GM20000 (cell line): ENCODE measurements around the gene NAGK.

Experiments
- DNase-seq: peaks from one replicate; pipeline ENCODE4 v3.0.0; 2012; ENCODE audit warnings: low spot score
- TF ChIP-seq, protein P1 (sequence below): IDR thresholded peaks from 2 replicates; pipeline ENCODE4 v1.5.1; 2012; ENCODE audit warnings: mild to moderate bottlenecking, control low read depth; ENCODE audit errors: extremely low read depth, missing control alignments

The NAGK gene

DNA sequence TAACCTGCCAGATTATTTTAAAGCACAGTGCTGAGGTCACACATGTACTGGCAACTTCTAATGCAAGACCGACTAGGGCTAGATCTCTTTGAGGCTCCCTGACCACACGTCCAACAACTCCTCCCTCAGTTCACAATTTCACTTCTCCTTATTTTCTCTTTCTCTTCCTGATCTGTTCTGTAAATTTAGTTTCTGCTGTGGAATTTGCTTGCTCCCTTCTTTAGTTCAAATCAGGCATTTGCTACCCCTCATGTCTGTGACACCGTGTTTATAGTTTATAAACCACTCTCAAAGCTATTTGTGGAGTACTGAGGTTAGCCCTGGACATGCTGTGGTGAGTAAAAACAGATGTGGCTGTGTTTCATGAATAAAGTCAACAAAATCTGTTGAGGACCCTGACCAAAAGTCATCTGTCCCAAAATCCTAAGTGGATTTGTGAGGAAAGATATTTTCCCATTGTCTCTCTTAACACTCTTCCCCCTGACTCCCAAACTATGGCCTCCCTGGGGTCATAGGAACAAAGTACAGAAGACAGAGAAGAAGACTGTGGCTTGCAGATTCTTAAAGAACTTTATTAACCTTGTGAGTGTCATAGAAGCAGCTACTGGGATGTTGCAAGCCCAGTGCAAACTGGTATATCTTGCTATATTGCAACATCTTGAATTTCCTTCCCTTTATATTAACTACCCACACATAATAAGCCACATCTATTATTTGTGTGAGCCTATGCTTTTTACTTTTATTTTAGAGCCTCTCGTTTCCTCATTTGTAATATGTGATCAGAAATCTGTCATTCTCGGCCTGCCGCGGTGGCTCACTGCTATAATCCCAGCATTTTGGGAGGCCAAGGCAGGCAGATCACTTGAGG, 3.5 kb upstream of the NAGK start:
- TF ChIP-seq, protein P1, sequence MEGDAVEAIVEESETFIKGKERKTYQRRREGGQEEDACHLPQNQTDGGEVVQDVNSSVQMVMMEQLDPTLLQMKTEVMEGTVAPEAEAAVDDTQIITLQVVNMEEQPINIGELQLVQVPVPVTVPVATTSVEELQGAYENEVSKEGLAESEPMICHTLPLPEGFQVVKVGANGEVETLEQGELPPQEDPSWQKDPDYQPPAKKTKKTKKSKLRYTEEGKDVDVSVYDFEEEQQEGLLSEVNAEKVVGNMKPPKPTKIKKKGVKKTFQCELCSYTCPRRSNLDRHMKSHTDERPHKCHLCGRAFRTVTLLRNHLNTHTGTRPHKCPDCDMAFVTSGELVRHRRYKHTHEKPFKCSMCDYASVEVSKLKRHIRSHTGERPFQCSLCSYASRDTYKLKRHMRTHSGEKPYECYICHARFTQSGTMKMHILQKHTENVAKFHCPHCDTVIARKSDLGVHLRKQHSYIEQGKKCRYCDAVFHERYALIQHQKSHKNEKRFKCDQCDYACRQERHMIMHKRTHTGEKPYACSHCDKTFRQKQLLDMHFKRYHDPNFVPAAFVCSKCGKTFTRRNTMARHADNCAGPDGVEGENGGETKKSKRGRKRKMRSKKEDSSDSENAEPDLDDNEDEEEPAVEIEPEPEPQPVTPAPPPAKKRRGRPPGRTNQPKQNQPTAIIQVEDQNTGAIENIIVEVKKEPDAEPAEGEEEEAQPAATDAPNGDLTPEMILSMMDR: no peak
- DNase-seq: peak; percentile 38

DNA sequence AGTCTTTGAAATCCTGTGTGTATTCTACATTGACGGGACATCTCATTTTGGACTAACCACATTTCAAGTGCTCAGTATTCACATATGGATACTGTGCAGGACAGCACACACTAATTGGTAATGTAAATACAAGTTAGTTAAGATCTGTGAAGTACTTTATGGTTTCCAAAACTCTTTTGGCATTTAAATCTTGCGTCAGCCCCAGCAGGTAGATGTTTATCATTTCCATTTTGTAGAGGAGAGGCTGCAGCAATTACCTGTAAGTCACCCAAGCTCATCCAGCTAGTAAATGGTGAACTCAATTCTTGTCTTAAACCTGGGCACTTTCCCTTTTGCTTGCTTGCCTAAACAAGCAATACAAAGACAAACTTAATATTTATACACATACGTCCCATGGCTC, 1.6 kb upstream of the NAGK start:
- TF ChIP-seq, protein P1: no peak
- no peak for DNase-seq

DNA sequence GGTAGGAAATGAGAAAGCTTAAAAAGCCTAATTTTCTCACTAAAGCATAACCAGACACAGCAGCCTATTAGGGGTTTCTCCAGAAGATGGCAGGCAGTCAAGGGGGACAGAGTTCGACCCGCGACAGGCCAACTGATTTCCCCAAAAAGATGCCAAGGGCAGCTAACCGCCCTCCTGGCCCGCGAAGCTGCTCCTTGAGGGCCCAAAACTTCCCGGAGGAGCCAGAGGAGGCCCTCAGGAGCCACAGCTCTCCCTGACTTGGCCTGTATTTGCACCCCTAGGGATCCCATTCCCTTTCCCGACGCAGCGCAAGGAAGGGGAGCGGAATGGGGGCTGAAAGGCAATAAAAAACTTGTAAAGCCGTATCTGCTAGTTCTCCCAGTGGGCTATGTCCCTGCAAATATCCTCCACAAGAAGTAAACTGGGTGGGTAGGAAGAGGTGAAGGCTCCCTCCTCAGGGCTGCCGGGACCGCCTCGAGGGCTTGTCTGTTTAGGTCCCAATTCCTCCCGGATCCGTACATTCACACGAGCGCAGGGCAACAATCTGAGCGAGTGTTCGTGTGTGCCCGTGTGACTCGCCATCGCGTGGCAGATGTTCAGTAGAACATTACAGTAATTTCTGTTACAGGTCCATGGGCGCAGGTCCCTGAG, 756 bp upstream of the NAGK start:
- TF ChIP-seq, protein P1: no peak
- DNase-seq: no peak

DNA sequence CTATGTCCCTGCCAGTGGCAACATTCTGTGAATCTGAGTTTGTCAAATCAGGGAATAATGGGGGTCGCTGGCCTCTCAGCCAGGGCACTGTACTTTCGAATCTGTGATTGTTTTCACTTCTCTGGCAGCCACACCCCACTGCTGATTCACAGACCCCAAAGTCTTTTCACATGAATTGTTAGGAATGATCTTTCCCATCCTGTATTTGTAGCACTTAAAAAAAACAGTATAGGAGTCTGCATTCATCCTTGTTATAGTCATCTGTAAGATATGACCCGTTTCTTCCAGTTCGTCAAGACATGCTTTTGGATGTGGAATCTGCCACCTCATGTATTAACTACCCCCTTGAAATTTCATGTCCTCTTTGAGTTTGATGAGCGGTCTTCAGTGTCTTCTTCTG, 928 bp downstream of the NAGK start:
- TF ChIP-seq, protein P1: no peak
- no peak for DNase-seq

DNA sequence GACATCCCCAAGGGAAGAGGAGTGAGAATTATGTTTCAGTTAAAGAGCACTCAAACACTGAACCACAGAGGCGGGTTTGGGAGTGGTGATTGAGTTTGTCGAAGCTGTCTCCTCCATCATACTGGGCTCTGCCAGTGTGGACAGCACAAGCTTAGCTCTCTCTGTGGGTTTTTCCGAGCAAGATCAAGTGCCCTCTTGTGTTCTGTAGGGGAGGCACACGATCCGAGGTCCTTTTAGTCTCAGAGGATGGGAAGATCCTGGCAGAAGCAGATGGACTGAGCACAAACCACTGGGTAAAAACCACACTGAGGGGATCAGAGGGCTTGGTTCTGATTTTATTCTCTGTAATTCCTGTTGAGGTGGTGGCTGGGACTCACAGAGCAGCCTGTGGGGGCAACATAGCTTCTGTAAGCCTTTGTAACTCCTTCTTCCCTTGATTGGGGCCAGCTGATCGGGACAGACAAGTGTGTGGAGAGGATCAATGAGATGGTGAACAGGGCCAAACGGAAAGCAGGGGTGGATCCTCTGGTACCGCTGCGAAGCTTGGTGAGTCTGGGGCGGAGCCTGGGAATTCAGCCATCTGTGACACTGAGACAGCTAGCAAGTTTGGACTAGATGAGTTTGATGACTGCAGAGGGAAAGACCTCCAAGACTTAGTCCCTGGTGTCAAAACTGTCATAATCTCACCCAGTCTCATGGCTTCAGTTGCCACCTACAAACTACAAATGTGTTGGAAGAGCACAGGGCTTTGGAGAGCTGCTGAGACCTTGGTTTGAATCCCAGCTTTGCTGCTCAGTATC, 2.0 kb downstream of the NAGK start:
- TF ChIP-seq, protein P1: peak; percentile 24
- peak; percentile 49 for DNase-seq

DNA sequence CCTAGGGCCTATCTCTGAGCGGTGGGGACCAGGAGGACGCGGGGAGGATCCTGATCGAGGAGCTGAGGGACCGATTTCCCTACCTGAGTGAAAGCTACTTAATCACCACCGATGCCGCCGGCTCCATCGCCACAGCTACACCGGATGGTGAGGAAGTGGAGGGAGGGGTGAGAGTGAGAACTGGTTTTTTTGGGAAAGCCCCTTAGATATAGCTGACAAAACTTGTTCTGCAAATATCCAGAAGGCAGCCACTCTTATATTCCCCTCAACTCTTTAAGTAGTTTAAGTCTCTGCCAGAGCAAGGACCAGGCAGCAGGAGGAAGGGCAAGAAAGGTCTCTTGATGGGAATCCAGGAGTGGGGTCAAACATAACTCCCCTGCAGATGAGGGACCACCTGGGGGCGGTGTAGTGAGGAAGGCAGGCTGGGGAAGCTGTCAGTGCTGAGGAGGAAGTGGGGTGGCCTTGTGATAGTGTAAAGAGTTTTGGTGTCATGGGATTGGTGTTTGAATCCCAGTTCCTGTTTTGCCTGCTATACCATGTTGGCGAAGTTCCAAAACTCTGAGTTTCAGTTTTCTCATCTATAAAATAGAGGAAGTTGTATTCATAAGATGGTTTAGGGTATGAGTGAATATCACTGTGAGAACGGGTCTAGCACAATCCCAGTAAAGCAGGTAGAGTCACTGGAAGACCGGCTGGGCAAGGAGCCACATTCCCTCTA, 3.4 kb downstream of the NAGK start:
- TF ChIP-seq, protein P1: peak; percentile 36
- peak; percentile 80 for DNase-seq
